Brain pericyte (primary cell): Measurements from ENCODE around the gene SPIN1.
"Not testable (repeated sequence)": the region's sequence is repeated elsewhere in the genome, so short reads cannot be mapped to it uniquely, and the experiment has no call there.

Source experiments
- DNase-seq: peaks from one replicate; pipeline ENCODE4 v3.0.0-alpha.2; 2012; ENCODE audit warnings: low read depth, low spot score

Gene SPIN1

DNA sequence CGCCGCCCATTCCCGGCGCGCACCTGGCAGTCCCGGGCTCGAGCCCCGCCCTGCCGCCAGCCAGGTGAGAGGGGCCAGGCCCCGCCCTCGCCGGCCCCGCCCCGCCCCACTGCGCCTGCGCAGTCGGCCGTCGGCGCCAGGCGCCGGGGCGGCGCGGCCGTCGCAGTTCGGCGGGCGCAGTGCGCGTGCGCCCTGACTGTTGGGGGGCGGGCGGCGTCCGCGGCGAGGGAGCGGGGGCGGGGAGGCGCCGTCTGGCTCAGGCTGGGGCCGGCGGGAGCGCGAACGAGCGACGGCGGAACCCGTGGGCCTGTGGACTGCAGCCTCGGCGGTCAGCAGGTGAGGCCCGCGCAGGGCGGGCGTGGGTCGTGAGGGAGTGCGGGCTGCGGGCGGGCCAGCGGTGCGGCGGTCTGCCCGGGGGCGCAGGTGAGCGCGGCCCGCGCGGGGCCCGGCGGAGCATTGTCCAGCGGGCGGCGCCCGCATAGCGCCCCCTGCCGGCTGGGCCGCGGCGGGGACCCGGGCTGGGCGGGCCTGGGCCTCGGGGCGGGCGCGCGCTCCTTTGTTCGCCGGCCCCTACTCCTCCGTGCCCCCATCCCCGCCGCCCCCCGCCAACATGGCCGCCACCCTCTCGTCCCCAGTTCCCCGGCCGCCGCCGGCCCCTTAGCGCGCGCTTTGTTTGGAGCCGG is at the start of gene SPIN1:
SPIN1 (plus strand) TSS at position 242 of the 683 bp plus-strand sequence. CDS start 38,096 bp downstream, outside the sequence.
- no peak for DNase-seq

DNA sequence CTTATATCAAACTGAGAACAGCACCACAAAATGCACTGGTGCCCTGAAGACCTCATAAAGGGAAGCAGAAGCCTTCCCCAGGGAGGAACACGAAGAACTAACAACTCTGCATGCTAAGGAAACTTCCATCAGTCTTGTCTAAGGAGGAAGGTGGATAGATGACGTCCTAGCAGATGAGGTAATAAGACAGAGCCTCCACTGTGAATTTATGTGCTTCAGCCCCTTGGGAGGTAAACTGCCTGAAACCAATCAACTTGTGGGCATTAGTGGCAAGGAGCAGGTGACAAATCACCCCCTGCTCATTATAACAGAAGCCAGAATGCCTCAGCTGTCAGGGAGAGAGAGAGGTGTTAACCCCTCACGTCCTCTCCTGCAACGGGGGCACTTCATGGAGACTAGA is 48.9 kb upstream of the SPIN1 start:
- no peak for DNase-seq

DNA sequence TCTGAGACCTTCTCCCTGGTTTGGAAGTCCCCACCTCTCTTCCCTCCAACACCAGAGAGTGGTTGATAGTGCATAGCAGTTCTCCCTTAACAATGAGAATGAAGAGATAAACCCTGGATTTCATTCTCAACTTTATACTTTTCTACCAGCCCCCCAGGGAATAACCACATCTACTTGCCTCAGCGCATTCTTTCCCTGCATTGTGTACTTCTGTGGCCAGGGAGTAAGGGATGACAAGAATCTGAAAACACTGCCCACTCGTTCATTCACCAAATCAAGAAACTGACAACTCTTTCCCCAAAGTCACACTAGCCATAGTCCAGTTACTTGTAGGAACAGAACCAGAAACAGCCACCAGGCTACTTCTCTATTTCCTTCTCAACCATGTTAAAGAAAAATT is 46.0 kb upstream of the SPIN1 start:
- DNase-seq, result no peak

DNA sequence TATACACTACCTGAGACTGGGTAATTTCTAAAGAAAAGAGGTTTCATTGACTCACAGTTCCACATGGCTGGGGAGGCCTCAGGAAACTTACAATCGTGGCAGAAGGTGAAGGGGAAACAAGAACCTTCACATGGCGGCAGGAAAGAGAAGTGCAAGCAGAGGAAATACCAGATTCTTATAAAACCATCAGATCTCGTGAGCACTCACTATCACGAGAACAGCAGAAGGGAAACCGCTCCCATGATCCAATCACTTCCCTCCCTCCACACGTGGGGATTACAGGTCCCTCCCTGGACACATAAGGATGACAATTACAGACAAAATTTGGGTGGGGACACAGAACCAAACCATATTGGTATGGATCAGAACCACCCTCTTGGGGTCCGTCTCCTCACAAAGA is 44.2 kb upstream of the SPIN1 start:
- no peak for DNase-seq

- not testable (repeated sequence) for DNase-seq
Measured at GRCh38 chr9:88350354-88350753, 37.9 kb upstream of the SPIN1 start.

GRCh38 chr9:88355166-88355565 is 33.1 kb upstream of the SPIN1 start:
- DNase-seq, result no peak

GRCh38 chr9:88357250-88357649 is 31.0 kb upstream of the SPIN1 start:
- not testable (repeated sequence) for DNase-seq

DNA sequence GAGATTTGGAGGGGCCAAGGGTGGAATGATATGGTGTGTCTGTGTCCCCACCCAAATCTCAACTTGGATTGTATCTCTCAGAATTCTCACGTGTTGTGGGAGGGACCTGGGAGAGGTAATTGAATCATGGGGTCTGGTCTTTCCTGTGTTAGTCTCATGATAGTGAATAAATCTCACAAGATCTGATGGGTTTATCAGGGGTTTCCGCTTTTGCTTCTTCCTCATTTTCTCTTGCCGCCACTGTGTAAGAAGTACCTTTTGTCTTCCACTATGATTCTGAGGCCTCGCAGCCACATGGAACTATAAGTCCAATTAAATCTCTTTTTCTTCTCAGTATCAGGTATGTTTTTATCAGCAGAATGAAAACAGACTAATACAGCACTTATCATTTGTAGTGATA is 29.5 kb upstream of the SPIN1 start:
- no peak for DNase-seq

- no peak for DNase-seq
Measured at GRCh38 chr9:88359974-88360373, 28.3 kb upstream of the SPIN1 start.

DNA sequence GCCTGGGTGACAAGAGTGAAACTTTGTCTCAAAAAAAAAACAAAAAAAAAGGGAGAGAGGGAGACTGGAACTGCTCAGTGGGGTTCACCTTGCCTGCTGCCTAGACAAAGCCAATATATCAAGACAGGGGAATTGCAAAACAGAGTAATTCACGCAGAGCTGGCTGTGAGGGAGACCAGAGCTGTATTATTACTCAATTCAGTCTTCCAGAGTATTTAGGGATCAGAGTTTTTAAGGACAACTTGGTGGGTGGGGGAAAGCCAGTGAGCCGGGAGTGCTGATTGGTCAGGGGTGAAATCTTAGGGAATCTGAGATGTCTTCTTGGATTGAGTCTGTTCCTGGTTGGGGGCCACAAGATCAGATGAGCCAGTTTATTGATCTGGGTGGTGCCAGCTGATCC is 25.6 kb upstream of the SPIN1 start:
- no peak for DNase-seq

- DNase-seq, result no peak
Measured at GRCh38 chr9:88363661-88364060, 24.6 kb upstream of the SPIN1 start.

GRCh38 chr9:88364706-88365105 is 23.5 kb upstream of the SPIN1 start:
- DNase-seq, result no peak

DNA sequence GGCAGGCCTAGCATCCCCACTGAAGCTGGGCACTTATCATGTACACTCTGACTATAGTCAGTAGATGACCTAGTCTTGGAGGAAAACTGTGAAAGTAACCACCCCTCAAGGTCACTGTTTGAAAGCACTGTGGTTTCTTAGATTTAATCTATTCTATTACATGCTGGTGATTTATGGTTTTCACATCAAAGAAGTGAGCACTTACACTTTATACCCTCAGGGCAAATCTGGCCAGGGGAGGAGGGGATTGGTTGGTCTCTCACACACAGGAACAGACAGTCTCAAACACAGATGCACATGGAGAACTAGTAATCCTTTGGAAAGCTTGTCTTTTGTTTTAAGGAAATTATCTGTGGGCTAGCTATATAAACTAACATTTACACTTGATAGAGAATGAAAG is 17.9 kb upstream of the SPIN1 start:
- DNase-seq, result no peak

DNA sequence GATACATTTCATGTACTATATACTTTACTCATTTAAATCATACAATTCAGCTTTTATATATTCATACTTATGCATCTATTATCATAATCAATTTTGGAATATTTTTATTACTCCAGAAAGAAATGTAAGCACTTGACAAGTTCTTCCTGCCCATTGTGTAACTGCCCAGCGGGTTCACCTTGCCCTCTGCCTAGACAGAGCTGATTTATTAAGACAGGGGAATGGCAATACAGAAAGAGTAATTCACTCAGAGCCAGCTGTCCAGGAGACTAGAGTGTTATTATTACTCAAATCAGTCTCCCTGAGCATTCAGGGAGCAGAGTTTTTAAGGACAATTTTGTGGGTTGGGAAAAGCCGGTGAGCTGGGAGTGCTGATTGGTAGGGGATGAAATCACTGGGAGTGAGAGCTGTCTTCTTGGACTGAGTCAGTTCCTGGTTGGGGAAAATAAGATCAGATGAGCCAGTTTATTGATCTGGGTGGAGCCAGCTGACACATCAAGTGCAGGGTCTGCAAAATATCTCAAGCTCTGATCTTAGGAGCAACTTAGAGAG is 16.1 kb upstream of the SPIN1 start:
- no peak for DNase-seq

DNA sequence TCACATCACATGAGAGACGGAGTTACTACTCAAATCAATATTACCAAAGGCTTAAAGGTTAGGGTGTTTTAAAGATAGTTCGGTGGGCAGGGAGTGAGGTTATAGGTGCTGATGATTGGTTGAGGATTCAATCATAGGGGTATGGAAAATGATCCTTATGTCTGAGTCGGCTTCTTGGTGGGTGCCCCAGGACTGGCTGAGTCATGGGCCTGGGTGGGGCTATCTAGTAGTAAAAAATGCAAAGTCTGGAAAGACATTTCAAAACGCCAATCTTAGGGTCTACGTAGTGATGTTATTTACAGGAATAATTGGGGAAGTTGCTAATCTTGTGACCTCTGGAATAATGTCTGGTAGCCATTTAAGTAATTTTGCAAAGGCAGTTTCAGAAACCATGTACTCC is 15.2 kb upstream of the SPIN1 start:
- no peak for DNase-seq

DNA sequence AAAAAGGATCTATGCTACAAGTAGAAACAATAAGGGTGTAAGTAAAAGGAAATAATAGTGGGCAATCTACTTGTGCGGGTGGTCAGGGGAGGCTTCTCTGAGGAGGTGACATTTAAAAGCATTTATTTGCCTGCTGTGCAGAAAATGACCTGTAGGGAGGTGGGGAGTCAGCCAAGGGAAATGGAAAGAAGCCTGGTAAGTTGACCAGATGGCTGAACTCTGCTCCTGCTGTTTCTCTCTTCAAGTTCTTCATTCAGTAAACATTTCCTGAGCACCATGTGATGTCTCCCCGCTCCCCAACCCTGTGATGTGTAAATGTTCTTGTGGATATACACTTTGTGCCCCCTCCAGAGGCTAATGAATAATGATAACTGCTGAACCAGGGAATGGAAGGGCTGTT is 9.9 kb upstream of the SPIN1 start:
- DNase-seq, result no peak

DNA sequence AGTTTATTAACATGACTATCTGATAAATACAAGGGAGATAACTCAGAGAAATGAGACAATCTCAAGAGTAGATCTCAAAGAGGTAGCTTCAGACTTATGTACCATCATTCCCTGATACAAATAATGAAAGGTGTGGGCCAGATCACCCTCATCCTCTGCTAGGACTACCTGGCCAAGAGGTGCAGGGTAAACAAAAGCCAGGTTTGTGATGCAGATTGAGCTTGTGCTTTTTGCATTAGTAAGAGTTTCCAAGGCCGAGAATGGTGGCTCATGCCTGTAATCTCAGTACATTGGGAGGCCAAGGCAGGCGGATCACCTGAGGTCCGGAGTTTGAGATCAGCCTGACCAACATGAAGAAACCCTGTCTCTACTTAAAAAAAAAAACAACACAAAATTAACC is 8.9 kb upstream of the SPIN1 start:
- DNase-seq, result no peak

DNA sequence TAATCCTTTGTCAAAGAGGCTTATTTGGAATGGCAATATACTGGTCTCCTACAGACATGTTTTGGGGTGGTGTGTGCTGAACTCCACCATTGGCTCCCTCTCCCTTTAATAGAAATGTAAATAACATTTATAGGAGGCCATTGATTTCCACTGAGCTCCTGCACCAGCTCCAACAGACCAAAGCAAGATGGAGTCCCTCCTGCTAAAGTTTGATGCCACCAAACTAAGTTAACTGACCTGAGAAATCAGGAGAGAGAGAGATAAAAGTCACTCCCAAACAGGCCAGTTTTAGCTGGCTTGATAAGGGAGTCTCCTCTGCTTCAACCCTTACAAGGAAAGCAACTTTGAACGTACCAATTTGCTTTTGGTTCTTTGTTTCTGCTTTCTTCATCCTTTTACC is 8.1 kb upstream of the SPIN1 start:
- DNase-seq, result no peak

DNA sequence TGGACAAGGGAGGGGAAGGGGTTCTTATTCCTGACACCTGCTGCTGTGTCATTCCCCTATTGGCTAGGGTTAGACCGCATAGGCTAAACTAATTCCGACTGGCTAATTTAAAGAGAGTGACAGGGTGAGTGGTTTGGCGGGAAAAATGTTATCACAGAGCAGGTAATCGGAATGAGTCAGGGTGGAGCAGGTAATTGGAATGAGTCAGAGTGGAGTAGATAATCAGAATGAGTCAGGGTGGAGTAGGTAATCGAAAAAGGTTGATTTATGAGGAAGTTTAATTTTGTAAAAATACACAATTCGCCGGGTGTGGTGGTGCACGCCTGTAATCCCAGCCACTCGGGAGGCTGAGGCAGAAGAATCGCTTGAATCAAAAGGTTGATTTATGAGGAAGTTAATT is 6.9 kb upstream of the SPIN1 start:
- not testable (repeated sequence) for DNase-seq

DNA sequence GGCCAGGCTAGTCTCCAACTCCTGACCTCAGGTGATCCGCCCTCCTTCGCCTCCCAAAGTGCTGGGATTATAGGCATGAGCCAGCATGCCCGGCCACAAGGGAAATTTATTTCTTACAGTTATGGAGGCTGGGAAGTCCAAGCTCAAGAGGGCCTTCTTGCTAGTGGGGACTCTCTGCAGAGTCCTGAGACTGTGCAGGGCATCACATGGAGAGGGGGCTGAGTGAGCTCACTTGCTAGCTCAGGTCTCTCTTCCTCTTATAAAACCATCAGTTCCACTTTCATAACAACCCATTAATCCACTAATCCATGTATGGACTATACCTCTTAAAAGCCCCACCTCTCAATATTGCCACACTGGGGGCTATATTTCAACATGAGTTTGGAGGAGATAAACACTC is 5.1 kb upstream of the SPIN1 start:
- DNase-seq, result no peak

DNA sequence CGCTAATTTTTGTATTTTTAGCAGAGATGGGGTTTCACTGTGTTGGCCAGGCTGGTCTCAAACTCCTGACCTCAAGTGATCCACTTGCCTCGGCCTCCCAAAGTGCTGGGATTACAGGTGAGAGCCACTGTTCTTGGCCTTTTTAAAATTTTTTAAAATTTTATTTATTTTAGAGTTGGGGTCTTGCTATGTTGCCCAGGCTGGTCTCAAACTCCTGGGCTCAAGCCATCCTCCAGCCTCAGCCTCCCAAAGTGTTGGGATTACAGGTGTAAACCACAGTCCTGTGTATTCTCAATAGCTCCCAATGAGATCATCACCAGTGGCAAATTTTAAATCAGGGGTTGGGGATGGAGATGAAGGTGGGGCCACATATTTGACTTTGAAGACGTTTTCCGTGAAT is 2.1 kb upstream of the SPIN1 start:
- DNase-seq, result not testable (repeated sequence)

DNA sequence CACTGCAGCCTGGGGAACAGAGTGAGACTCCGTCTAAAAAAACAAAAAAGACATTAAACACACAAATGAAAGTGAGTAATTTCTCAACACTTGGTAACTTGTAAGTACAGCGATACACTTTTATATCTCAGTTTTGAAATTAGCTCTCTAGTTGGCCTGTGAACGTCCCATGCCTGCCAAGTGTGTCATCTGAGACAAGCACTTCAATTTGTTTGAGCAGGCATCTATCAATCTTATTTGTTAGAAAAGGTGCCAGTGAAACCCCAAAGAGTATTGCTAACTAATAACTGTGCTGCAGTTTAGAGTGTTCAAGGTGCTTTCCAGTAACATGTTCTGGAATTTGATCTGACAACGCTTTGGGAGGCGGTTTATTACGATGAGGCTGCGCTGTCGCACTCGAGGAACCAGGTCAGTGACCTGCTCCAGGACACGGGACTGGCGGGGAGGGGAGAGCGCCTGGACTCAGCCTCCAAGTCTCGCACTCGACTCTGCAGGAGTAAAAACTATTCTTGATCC is 1.1 kb upstream of the SPIN1 start:
- no peak for DNase-seq

- DNase-seq, result peak; percentile 30
Measured at GRCh38 chr9:88387552-88388202, 567 bp upstream of the SPIN1 start.
